GM13977 (cell line): ENCODE data around the gene KRTAP9-6.
"Not testable (repeated sequence)": the region's sequence is repeated elsewhere in the genome, so short reads cannot be mapped to it uniquely, and the experiment has no call there.

Experiments
- DNase-seq: peaks from one replicate; pipeline ENCODE4 v3.0.0; 2012; ENCODE audit warnings: low spot score
- in situ Hi-C: fragments of 300-500 bp; cut with MboI; formaldehyde crosslinking; loops from one replicate; pipeline ENCODE4 v1.12.0; 2022; ENCODE audit warnings: low sequenced_read_pairs, low pct_unique_long_range_greater_than_20kb, mixed read lengths, inconsistent platforms; ENCODE audit not compliant: unreplicated experiment
- TF ChIP-seq, protein P1 (sequence below): IDR thresholded peaks from 2 replicates; pipeline ENCODE4 v1.5.1; 2012; ENCODE audit warnings: mild to moderate bottlenecking, control low read depth; ENCODE audit not compliant: insufficient read depth; ENCODE audit errors: extremely low read depth, missing control alignments

The KRTAP9-6 gene, protein sequence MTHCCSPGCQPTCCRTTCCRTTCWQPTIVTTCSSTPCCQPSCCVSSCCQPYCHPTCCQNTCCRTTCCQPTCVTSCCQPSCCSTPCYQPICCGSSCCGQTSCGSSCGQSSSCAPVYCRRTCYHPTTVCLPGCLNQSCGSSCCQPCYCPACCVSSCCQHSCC

DNA sequence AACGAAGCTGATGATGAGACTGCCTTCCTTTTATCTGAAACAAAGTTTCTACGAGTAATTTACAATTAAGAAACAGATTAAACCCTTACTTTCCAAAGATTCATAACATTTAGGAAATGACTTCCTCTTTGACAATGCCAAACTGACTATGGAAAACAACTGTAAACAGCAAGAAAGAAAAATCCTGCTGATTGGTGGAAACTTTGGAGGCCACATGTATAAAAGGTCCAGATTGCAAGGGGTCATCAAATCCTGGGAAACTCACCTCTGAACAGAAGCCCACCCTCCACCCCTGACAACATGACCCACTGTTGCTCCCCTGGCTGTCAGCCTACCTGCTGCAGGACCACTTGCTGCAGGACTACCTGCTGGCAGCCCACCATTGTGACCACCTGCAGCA is at the start of gene KRTAP9-6:
Gene KRTAP9-6, plus strand, starts transcription at position 301 of the 400 bp plus-strand sequence. Its CDS starts 0 bp downstream, at position 301.
- TF ChIP-seq, protein P1, sequence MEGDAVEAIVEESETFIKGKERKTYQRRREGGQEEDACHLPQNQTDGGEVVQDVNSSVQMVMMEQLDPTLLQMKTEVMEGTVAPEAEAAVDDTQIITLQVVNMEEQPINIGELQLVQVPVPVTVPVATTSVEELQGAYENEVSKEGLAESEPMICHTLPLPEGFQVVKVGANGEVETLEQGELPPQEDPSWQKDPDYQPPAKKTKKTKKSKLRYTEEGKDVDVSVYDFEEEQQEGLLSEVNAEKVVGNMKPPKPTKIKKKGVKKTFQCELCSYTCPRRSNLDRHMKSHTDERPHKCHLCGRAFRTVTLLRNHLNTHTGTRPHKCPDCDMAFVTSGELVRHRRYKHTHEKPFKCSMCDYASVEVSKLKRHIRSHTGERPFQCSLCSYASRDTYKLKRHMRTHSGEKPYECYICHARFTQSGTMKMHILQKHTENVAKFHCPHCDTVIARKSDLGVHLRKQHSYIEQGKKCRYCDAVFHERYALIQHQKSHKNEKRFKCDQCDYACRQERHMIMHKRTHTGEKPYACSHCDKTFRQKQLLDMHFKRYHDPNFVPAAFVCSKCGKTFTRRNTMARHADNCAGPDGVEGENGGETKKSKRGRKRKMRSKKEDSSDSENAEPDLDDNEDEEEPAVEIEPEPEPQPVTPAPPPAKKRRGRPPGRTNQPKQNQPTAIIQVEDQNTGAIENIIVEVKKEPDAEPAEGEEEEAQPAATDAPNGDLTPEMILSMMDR: no peak
- in situ Hi-C loops: no loop called here
- DNase-seq: no peak

DNA sequence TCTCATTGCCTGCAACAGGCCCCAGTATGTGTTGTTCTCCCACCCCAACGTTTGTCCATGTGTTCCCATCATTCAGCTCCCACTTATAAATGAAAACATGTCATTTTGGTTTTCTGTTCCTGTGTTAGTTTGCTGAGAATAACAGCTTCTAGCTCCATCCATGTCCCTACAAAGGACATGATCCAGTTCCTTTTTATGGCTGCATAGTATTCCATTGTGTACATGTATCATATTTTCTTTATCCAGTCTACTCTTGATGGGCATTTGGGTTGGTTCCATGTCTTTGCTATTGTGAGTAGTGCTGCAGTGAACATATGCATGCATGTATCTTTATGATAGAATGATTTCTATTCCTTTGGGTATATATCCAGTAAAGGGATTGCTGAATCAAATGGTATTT is 49.5 kb upstream of the KRTAP9-6 start:
- TF ChIP-seq, protein P1: no peak
- in situ Hi-C loops: no loop called here
- no peak for DNase-seq

DNA sequence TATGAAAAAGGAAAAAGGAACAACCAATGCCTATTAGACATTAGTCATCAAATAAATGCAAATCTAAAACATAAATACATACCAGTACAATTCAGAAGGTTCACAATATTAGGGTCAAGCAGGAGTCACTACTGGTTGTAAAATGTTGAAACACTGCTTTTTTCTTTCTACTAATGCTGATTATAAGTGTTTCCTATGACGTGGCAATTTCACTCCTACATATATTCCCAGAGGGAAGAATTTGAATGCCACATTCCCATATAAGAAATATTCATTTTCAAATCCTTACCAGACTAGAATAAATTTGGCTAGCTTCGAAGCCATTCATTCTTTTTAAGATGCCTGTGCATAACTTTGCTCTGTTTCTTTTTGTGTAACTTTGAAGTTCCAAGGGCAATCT is 41.4 kb upstream of the KRTAP9-6 start:
- in situ Hi-C loops: no loop called here
- TF ChIP-seq, protein P1: no peak
- DNase-seq: no peak

DNA sequence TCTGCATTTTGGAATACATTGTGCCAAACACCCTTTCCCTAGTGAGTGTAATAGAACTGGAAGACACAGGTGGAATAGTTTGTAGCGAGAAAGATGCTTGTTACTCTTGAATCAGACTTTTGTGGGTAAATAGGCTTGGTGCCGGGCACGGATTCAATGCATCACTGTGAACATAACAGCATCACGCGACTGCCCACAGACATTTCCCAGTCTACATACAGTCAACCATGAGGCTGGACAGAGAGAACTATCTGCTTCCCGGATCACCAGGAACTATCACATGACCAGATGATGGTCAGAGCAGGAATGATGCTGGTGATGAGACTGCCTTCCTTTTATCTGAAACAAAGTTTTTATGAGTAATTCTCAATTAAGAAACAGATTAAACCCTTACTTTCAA is 39.1 kb upstream of the KRTAP9-6 start:
- in situ Hi-C loops: no loop called here
- TF ChIP-seq, protein P1: no peak
- no peak for DNase-seq

DNA sequence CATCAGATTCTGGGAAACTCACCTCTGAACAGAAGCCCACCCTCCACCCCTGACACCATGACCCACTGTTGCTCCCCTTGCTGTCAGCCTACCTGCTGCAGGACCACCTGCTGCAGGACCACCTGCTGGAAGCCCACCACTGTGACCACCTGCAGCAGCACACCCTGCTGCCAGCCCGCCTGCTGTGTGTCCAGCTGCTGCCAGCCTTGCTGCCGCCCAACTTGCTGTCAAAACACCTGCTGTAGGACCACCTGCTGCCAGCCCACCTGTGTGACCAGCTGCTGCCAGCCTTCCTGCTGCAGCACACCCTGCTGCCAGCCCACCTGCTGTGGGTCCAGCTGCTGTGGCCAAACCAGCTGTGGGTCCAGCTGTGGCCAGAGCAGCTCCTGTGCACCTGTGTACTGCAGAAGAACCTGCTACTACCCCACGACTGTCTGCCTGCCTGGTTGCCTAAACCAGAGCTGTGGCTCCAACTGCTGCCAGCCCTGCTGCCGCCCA is 38.5 kb upstream of the KRTAP9-6 start, which contains the start of gene KRTAP9-2:
Gene KRTAP9-2, plus strand, starts transcription at position 51 of the 498 bp plus-strand sequence. Its CDS starts 7 bp downstream, at position 58.
- in situ Hi-C loops, DNase-seq: not testable (repeated sequence)

DNA sequence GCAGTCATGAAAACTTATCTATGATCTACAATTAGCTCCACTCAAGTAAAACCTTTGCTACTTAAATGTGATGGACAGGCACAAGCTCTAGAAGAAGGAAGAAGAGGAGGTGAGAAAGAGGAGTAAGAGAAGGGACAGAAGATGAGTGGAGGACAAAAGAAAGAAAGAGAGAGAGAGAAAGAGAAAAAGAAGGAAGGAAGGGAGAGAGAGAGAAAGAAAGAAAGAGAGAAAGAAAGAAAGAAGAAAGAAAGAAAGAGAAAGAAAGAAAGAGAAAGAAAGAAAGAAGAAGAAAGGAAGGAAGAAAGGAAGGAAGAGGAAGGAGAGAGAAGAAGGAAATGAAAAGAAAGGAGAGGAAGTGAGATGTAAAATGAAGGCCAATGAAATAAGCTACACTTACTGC is 35.1 kb upstream of the KRTAP9-6 start:
- TF ChIP-seq, protein P1: no peak
- no peak for DNase-seq
- in situ Hi-C loops: no loop called here

DNA sequence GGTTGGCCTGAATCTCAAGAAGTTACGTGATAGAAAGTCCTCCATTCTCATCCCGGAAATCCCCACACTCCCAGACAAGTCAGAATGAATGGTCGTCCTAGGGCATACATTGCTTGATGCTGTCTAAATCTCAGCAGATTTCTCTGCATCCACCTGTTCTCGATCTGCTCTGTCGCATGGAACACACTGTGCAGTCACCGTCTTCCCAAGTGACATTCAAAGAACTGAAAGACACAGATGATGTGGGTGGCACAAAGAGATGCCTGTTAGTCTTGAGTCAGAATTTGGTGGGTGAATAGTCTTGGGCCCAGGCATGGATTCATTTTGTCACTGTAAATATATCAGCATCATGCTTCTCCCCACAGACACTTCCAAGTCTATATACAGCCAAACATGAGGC is 33.4 kb upstream of the KRTAP9-6 start:
- in situ Hi-C loops: no loop called here
- DNase-seq: no peak
- TF ChIP-seq, protein P1: no peak

DNA sequence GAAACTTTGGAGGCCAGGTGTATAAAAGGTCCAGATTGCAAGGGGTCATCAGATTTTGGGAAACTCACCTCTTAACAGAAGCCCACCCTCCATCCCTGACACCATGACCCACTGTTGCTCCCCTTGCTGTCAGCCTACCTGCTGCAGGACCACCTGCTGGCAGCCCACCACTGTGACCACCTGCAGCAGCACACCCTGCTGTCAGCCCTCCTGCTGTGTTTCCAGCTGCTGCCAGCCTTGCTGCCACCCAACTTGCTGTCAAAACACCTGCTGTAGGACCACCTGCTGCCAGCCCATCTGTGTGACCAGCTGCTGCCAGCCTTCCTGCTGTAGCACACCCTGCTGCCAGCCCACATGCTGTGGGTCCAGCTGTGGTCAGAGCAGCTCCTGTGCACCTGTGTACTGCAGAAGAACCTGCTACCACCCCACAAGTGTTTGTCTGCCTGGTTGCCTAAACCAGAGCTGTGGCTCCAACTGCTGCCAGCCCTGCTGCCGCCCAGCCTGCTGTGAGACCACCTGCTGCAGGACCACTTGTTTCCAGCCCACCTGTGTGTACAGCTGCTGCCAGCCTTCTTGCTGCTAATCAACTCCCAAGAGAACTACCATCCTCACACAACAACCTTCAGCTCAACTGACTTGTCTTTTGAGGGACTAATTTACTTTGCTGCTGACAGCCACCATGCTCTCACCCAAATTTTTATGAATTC is 32.6 kb upstream of the KRTAP9-6 start, which contains the start of gene KRTAP9-3:
Gene KRTAP9-3, plus strand, starts transcription at position 51 of the 707 bp plus-strand sequence. Its CDS starts 53 bp downstream, at position 104.
- in situ Hi-C loops, DNase-seq: not testable (repeated sequence)

DNA sequence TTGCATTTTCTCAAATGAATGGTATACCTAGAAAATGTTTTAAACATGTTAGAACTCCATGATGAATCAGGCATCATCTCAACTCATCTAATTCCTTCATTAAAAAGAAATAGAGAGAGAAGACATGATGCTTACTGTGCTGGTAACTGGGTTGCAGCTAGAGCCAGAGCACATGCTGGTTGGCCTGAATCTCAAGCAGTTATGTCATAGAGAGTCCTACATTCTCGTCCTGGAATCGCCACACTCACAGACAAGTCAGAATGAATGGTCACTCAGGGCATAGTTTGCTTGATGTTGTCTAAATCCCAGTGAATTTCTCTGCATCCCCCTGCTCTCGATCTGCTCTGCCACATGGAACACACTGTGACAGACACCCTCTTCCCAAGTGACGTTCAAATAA is 28.1 kb upstream of the KRTAP9-6 start:
- in situ Hi-C loops, DNase-seq: not testable (repeated sequence)

DNA sequence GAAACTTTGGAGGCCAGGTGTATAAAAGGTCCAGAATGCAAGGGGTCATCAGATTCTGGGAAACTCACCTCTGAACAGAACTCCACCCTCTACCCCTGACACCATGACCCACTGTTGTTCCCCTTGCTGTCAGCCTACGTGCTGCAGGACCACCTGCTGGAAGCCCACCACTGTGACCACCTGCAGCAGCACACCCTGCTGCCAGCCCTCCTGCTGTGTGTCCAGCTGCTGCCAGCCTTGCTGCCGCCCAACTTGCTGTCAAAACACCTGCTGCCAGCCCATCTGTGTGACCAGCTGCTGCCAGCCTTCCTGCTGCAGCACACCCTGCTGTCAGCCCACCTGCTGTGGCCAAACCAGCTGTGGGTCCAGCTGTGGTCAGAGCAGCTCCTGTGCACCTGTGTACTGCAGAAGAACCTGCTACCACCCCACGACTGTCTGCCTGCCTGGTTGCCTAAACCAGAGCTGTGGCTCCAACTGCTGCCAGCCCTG is 27.2 kb upstream of the KRTAP9-6 start, which contains the start of gene KRTAP9-8:
Gene KRTAP9-8, plus strand, starts transcription at position 51 of the 489 bp plus-strand sequence. Its CDS starts 53 bp downstream, at position 104.
- in situ Hi-C loops, DNase-seq: not testable (repeated sequence)
